Measurements from ENCODE around the gene ST3GAL2. TPM values are rescaled to one million over a fixed set of nuclear protein-coding genes. Genes with fewer than 3 reads are reported as not detected.

The ST3GAL2 gene
- total and polyA plus RNA-seq, 2 donors (not counting 3 experiments of a cell fraction or from before 2014, with no cell fraction given), result 23.0 to 50.4 TPM

- peaks cover 0 to 7% of the 10 kb centered on the region in 2 experiments for H3K36me3 ChIP-seq (ENCODE audit: control insufficient read depth in 2 of 2, extremely low read depth in 1 of 2, insufficient read depth in 2 of 2, low read length in 2 of 2)
- CTCF ChIA-PET, result interaction anchor here (0.8 to 1.2 kb wide), 4 partner anchors 8 to 58 kb away, joined by 3 to 4 read pairs (median 3); no protein-coding TSS in a partner anchor
- H3K27ac ChIP-seq (ENCODE audit: insufficient read depth, low read depth, low read length), result no peak overlapping the region
- intact Hi-C loops (cut with micrococcal nuclease) (no loop called here), dilution Hi-C loops (cut with MboI; ENCODE audit: extremely low pct_ligation_motif_present, low sequenced_read_pairs) (no loop called here)
- FAIRE-seq (no peak), DNase-seq (ENCODE audit: low read depth, low spot score) (no peak)
- H3K4me3 ChIP-seq (replicated peaks in 1 of 3; ENCODE audit: insufficient read depth in 1 of 3, low read depth in 1 of 3, low read length in 3 of 3), result no peak overlapping the region
- no peaks in the 10 kb centered on the region for H3K27me3 ChIP-seq (ENCODE audit: control insufficient read depth in 2 of 2, insufficient read depth in 2 of 2, low read length in 2 of 2)
- peaks cover 18% of the 10 kb centered on the region for H3K4me1 ChIP-seq (ENCODE audit: control insufficient read depth, extremely low read depth, insufficient read depth, low read length)
- TF ChIP-seq GATA2 (IDR thresholded peaks at IDR 0.05; ENCODE audit: insufficient read depth, insufficient read length, low read depth, low read length), result no peak
- no peak for TF ChIP-seq JUN (IDR thresholded peaks at IDR 0.05; ENCODE audit: borderline replicate concordance, insufficient read depth, insufficient read length, low read depth)
- TF ChIP-seq, protein P1, sequence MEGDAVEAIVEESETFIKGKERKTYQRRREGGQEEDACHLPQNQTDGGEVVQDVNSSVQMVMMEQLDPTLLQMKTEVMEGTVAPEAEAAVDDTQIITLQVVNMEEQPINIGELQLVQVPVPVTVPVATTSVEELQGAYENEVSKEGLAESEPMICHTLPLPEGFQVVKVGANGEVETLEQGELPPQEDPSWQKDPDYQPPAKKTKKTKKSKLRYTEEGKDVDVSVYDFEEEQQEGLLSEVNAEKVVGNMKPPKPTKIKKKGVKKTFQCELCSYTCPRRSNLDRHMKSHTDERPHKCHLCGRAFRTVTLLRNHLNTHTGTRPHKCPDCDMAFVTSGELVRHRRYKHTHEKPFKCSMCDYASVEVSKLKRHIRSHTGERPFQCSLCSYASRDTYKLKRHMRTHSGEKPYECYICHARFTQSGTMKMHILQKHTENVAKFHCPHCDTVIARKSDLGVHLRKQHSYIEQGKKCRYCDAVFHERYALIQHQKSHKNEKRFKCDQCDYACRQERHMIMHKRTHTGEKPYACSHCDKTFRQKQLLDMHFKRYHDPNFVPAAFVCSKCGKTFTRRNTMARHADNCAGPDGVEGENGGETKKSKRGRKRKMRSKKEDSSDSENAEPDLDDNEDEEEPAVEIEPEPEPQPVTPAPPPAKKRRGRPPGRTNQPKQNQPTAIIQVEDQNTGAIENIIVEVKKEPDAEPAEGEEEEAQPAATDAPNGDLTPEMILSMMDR (IDR thresholded peaks at IDR 0.05; ENCODE audit: extremely low read depth in 1 of 2, insufficient read depth in 1 of 2, low read depth in 1 of 2, low read length in 2 of 2), result no peak
- no peak for TF ChIP-seq MYC (IDR thresholded peaks at IDR 0.05; ENCODE audit: low read depth, low read length)
- TF ChIP-seq EZH2 (IDR thresholded peaks at IDR 0.05; ENCODE audit: borderline replicate concordance, low read depth, low read length, severe bottlenecking), result no peak
- TF ChIP-seq, protein P2, sequence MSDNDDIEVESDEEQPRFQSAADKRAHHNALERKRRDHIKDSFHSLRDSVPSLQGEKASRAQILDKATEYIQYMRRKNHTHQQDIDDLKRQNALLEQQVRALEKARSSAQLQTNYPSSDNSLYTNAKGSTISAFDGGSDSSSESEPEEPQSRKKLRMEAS (IDR thresholded peaks at IDR 0.05; ENCODE audit: insufficient read depth, insufficient read length), result no peak
- TF ChIP-seq FOS (IDR thresholded peaks at IDR 0.05; ENCODE audit: borderline replicate concordance, insufficient read depth, low read length), result no peak
- TF ChIP-seq POLR2A (IDR thresholded peaks at IDR 0.05; ENCODE audit: low read depth, low read length), result no peak
- TF ChIP-seq POLR2AphosphoS5 (IDR thresholded peaks at IDR 0.05; ENCODE audit: insufficient read depth, low read depth, low read length), result no peak
- H4K20me1 ChIP-seq (replicated peaks; ENCODE audit: control insufficient read depth, extremely low read depth, insufficient read depth, low read length), result no peaks in the 10 kb centered on the region
- peaks cover 40% of the 10 kb centered on the region for H3K79me2 ChIP-seq (ENCODE audit: control insufficient read depth, insufficient read depth, low read length)
- H3K9me3 ChIP-seq (replicated peaks; ENCODE audit: control insufficient read depth, insufficient read depth, low read length), result no peaks in the 10 kb centered on the region
- POLR2A ChIA-PET, result no interaction called here
- no peak overlapping the region for H3K4me2 ChIP-seq (ENCODE audit: insufficient read depth, low read length)
- H3K9ac ChIP-seq (replicated peaks; ENCODE audit: extremely low read depth, insufficient read depth, low read length), result no peak overlapping the region
- no peaks in the 10 kb centered on the region for H3K9me1 ChIP-seq (replicated peaks; ENCODE audit: control insufficient read depth, extremely low read depth, insufficient read depth, low read length)
- BruUV-seq (replicated peaks), result no TSS peak
- H2AFZ ChIP-seq (ENCODE audit: low read depth, low read length), result no peak overlapping the region
Measured at GRCh38 chr16:70418274-70418992, 20.5 kb downstream of the ST3GAL2 start.

Data from endothelial cell of umbilical vein (primary cell).